Esophagus squamous epithelium (tissue), 4 donors: ENCODE results near the gene CYB561D2.

ENCODE experiments used
- POLR2A ChIP-seq, 4 donors: fragments of 450-650 bp; IDR thresholded peaks; one replicate each; pipeline ENCODE4 v1.6.1; 2017; ENCODE audit warnings: antibody characterized with exemption in 4 of 4, mild to moderate bottlenecking in 4 of 4, moderate library complexity in 3 of 4
- TF ChIP-seq, protein P1 (sequence below), 6 experiments: fragments of 450-650 bp in 4 of 6; fragments of 200-600 bp in 2 of 6; sonication (generic) in 2 of 6; IDR thresholded peaks; one replicate each; pipeline ENCODE4 v1.5.1; 2016 to 2019; ENCODE audit warnings: antibody characterized with exemption in 6 of 6, mild to moderate bottlenecking in 4 of 6, moderate library complexity in 4 of 6

DNA sequence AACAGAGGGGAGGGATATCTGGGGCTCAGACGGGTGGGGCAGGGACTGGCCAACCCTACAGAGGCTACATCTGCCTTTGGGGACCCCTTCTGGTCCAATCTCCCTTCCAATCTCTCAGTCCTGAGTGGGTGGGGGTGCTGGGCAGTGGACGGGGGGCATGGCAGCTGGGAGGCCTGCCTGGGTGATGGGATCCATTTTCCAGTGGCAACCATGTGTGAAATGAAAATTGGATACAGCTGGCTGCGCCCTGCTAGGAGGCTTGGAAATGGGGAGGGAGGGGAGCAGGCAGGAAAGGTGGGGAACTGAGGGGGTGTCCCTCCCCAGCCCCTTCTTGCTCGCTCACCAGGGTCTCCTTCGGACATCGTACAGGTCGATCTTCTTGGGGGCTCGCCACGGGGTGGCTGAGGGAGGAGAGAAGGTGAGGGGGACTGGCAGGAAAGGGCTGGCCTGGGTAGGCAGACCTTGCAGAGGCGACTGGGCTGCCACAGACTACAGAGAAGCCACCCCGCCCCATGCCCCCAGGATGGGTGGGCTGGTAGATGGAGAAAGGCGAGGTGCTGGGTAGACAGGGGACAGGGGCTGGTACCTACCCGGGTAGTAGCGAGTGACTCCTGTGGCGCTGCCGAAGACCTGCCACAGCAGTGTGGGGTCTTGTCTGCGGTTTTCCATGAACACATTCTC lies 29.9 kb downstream of the CYB561D2 start:
- TF ChIP-seq, protein P1, sequence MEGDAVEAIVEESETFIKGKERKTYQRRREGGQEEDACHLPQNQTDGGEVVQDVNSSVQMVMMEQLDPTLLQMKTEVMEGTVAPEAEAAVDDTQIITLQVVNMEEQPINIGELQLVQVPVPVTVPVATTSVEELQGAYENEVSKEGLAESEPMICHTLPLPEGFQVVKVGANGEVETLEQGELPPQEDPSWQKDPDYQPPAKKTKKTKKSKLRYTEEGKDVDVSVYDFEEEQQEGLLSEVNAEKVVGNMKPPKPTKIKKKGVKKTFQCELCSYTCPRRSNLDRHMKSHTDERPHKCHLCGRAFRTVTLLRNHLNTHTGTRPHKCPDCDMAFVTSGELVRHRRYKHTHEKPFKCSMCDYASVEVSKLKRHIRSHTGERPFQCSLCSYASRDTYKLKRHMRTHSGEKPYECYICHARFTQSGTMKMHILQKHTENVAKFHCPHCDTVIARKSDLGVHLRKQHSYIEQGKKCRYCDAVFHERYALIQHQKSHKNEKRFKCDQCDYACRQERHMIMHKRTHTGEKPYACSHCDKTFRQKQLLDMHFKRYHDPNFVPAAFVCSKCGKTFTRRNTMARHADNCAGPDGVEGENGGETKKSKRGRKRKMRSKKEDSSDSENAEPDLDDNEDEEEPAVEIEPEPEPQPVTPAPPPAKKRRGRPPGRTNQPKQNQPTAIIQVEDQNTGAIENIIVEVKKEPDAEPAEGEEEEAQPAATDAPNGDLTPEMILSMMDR (IDR thresholded peaks at IDR 0.05) = no peak
- TF ChIP-seq POLR2A (IDR thresholded peaks at IDR 0.05) = no peak
